ENCODE results near the gene SLF2. TPM values are rescaled to one million over a fixed set of nuclear protein-coding genes. Genes with fewer than 3 reads are reported as not detected.

The SLF2 gene
- total and polyA plus RNA-seq, 2 of the 13 experiments (the other 11 are each of a cell fraction or from before 2014, with no cell fraction given), result 12.2 to 48.1 TPM

DNA sequence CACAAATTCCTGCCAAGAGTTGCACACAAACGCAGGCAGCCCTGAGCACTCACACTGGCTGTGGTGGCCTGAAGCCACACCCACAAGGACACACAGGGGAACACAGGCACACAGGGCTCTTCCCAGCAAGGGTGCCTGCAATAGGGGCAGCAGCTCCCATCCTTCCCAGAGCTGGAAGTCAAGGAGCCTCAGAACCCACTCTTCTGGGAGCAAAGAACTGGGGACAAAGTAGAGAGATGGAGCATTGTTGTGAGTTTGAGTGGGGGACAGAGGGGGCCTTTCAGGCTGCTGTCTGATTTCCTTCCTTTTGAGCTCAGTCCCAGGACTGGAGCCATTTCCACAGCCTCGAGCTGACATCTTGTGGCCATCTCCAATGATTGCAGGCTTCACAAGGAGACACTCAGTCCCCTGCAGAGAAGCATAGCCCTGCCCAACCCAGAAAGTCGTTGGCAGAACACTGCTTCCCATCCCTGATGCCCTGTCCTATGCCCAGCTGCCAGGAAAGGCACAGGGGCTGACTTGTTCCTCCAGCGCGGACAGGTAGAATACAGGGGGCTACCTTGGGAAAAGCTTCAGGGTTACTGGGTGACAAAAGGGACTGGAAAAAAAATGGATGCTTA, 34.4 kb upstream of the SLF2 start:
- 0 out of 2 replicates have a peak overlapping the region, but pooled peaks have one; percentile 8 for H3K9ac ChIP-seq (ENCODE audit: insufficient read depth, low read depth, low read length)
- H4K20me1 ChIP-seq (ENCODE audit: insufficient read depth, low read length), result no peaks in the 10 kb centered on the region
- DNase-seq (ENCODE audit: low spot score) (peak; percentile 80), ATAC-seq (peak; percentile 78), FAIRE-seq (peak; percentile 94)
- intact Hi-C loops (cut with micrococcal nuclease; ENCODE audit: unreplicated experiment), result loop anchor here (1.0 to 5.0 kb wide), 7 partner anchors 51 to 360 kb away; partner anchors contain the start of gene SEC31B
- peak overlapping the region; percentile 55 for H2AFZ ChIP-seq (ENCODE audit: low read length)
- ChIA-PET CTCF (ENCODE audit: low intra/inter-chr PET ratio, low total read pairs) (interaction anchor here (1.4 to 2.2 kb wide), 4 partner anchors 56 to 445 kb away, joined by 10 to 18 read pairs (median 14); no protein-coding TSS in a partner anchor), POLR2A (interaction anchor here (0.9 to 1.6 kb wide), 11 partner anchors 17 to 537 kb away, joined by 3 to 7 read pairs (median 4); partner anchors contain the start of genes HIF1AN and SLF2)
- peak overlapping the region; percentile 67 for H3K4me2 ChIP-seq (ENCODE audit: low read depth, low read length)
- no peaks in the 10 kb centered on the region for H3K9me3 ChIP-seq (ENCODE audit: low read length)
- no peaks in the 10 kb centered on the region for H3K36me3 ChIP-seq (replicated peaks in 1 of 2; ENCODE audit: control insufficient read depth in 1 of 2, insufficient read depth in 2 of 2, low read length in 2 of 2)
- WGBS (ENCODE audit: low lambda C conversion rate), result 7% methylated on average over 3 of the region's 5 CpGs
- no peak overlapping the region for H3K27ac ChIP-seq (ENCODE audit: extremely low read length, insufficient read depth, low read length)
- no peaks in the 10 kb centered on the region for H3K27me3 ChIP-seq (ENCODE audit: control insufficient read depth in 1 of 2, insufficient read depth in 2 of 2, low read length in 2 of 2)
- H3K4me1 ChIP-seq (ENCODE audit: insufficient read depth, low read length), result peaks cover 100% of the 10 kb centered on the region
- H3K79me2 ChIP-seq (ENCODE audit: insufficient read depth, low read length), result no peaks in the 10 kb centered on the region
- in situ Hi-C loops (cut with HindIII; ENCODE audit: extremely low pct_ligation_motif_present, low pct_unique_long_range_greater_than_20kb), result loop anchor here (5.0 to 25.0 kb wide), 3 partner anchors 206 to 541 kb away; partner anchors contain the start of genes PKD2L1 and SCD
- BruUV-seq (replicated peaks), result no TSS peak
- peak overlapping the region in 1 of 3 experiments; percentile 29; a peak in 2 of 6 replicates for H3K4me3 ChIP-seq (replicated peaks in 1 of 3; ENCODE audit: insufficient read depth in 1 of 3, low read depth in 2 of 3, low read length in 3 of 3)
- TF ChIP-seq DMAP1 (CRISPR knock-in tag; IDR thresholded peaks at IDR 0.05) (0 out of 2 replicates have a peak, but pooled peaks have one; percentile 25), ZBTB7B (CRISPR knock-in tag; IDR thresholded peaks at IDR 0.05) (peak; percentile 48; the same call in 1 of the 2 replicates), ZSCAN12 (CRISPR knock-in tag; IDR thresholded peaks at IDR 0.05) (no peak), ZNF280B (CRISPR knock-in tag; IDR thresholded peaks at IDR 0.05; ENCODE audit: borderline replicate concordance) (no peak), MAFF (IDR thresholded peaks at IDR 0.05; ENCODE audit: low read depth, low read length) (no peak), MEIS2 (CRISPR knock-in tag; IDR thresholded peaks at IDR 0.05) (0 out of 2 replicates have a peak, but pooled peaks have one; percentile 17), SIX4 (CRISPR knock-in tag; IDR thresholded peaks at IDR 0.05) (no peak), MIXL1 (CRISPR knock-in tag; IDR thresholded peaks at IDR 0.05) (0 out of 2 replicates have a peak, but pooled peaks have one; percentile 50), HDAC2 (CRISPR knock-in tag; IDR thresholded peaks at IDR 0.05) (peak; percentile 50; the same call in 1 of the 2 replicates), SMAD3 (CRISPR knock-in tag; IDR thresholded peaks at IDR 0.05) (0 out of 2 replicates have a peak, but pooled peaks have one; percentile 17), POGZ (CRISPR knock-in tag; IDR thresholded peaks at IDR 0.05) (no peak), SP140L (CRISPR knock-in tag; IDR thresholded peaks at IDR 0.05; ENCODE audit: borderline replicate concordance) (0 out of 2 replicates have a peak, but pooled peaks have one; percentile 49)
- TF ChIP-seq, protein P1, sequence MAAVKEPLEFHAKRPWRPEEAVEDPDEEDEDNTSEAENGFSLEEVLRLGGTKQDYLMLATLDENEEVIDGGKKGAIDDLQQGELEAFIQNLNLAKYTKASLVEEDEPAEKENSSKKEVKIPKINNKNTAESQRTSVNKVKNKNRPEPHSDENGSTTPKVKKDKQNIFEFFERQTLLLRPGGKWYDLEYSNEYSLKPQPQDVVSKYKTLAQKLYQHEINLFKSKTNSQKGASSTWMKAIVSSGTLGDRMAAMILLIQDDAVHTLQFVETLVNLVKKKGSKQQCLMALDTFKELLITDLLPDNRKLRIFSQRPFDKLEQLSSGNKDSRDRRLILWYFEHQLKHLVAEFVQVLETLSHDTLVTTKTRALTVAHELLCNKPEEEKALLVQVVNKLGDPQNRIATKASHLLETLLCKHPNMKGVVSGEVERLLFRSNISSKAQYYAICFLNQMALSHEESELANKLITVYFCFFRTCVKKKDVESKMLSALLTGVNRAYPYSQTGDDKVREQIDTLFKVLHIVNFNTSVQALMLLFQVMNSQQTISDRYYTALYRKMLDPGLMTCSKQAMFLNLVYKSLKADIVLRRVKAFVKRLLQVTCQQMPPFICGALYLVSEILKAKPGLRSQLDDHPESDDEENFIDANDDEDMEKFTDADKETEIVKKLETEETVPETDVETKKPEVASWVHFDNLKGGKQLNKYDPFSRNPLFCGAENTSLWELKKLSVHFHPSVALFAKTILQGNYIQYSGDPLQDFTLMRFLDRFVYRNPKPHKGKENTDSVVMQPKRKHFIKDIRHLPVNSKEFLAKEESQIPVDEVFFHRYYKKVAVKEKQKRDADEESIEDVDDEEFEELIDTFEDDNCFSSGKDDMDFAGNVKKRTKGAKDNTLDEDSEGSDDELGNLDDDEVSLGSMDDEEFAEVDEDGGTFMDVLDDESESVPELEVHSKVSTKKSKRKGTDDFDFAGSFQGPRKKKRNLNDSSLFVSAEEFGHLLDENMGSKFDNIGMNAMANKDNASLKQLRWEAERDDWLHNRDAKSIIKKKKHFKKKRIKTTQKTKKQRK (IDR thresholded peaks at IDR 0.05; ENCODE audit: low read length), result no peak
- TF ChIP-seq, protein P2, sequence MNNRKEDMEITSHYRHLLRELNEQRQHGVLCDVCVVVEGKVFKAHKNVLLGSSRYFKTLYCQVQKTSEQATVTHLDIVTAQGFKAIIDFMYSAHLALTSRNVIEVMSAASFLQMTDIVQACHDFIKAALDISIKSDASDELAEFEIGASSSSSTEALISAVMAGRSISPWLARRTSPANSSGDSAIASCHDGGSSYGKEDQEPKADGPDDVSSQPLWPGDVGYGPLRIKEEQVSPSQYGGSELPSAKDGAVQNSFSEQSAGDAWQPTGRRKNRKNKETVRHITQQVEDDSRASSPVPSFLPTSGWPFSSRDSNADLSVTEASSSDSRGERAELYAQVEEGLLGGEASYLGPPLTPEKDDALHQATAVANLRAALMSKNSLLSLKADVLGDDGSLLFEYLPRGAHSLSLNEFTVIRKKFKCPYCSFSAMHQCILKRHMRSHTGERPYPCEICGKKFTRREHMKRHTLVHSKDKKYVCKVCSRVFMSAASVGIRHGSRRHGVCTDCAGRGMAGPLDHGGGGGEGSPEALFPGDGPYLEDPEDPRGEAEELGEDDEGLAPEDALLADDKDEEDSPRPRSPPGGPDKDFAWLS (CRISPR knock-in tag; IDR thresholded peaks at IDR 0.05; ENCODE audit: borderline replicate concordance), result peak; percentile 32; the same call in 1 of the 2 replicates

Measured in HepG2 (cell line).